Tibial nerve (tissue), 4 donors: ENCODE measurements around the gene DOHH. TPM values are rescaled to one million over a fixed set of nuclear protein-coding genes. Genes with fewer than 3 reads are reported as not detected.
A peak's percentile ranks its signal among the peaks of the same experiment; 100 is the strongest.

Experiments
- DNase-seq, 2 donors: peaks; one replicate each; pipeline ENCODE4 v3.0.0-alpha.2; 2019; ENCODE audit warnings: low spot score in 2 of 2
- H3K27ac ChIP-seq, 4 donors: fragments of 200-600 bp; sonication (generic) in 3 of 4; one replicate each; pipeline ENCODE4 v1.5.1; 2017 to 2019; ENCODE audit warnings: mild to moderate bottlenecking in 1 of 4
- H3K27me3 ChIP-seq, 2 donors: fragments of 200-600 bp; sonication (generic) in 1 of 2; one replicate each; pipeline versions ENCODE4 v1.5.1 to v1.6.0; 2017 to 2019
- H3K36me3 ChIP-seq, 3 donors: fragments of 200-600 bp; sonication (generic); one replicate each; pipeline ENCODE4 v1.5.1; 2018 to 2019
- H3K4me1 ChIP-seq, 4 donors: fragments of 200-600 bp; sonication (generic) in 3 of 4; one replicate each; pipeline ENCODE4 v1.5.1; 2017 to 2019
- H3K4me3 ChIP-seq, 4 donors: fragments of 200-600 bp; sonication (generic) in 3 of 4; one replicate each; pipeline ENCODE4 v1.5.1; 2017 to 2019; ENCODE audit warnings: mild to moderate bottlenecking in 1 of 4, moderate library complexity in 1 of 4
- H3K9me3 ChIP-seq, 4 donors: fragments of 200-600 bp; sonication (generic) in 3 of 4; one replicate each; pipeline ENCODE4 v1.5.1; 2017 to 2019
- EP300 ChIP-seq, 2 donors: sonication (generic); formaldehyde crosslinking; IDR thresholded peaks; one replicate each; pipeline ENCODE4 v1.6.1; 2017; ENCODE audit warnings: antibody characterized with exemption in 2 of 2, mild to moderate bottlenecking in 1 of 2
- POLR2A ChIP-seq, 2 donors: fragments of 450-650 bp; IDR thresholded peaks; one replicate each; pipeline ENCODE4 v1.6.1; 2017; ENCODE audit warnings: antibody characterized with exemption in 2 of 2, mild to moderate bottlenecking in 2 of 2, moderate library complexity in 2 of 2
- WGBS, 2 donors: methylation state at CpG; one replicate each; pipeline ENCODE4 v1.1.5; 2018; 5-methylcytosine and 5-hydroxymethylcytosine counted together
- total RNA-seq, 4 donors: library from RNA; depleted of rRNA; stranded (reverse); fragments of >200 nt; gene quantifications; one replicate each; pipeline ENCODE4 v1.1.0, GENCODE V29; 2016
- TF ChIP-seq, protein P1 (sequence below), 5 experiments: fragments of 200-600 bp in 3 of 5; fragments of 450-650 bp in 2 of 5; sonication (generic) in 3 of 5; IDR thresholded peaks; one replicate each; pipeline ENCODE4 v1.5.1; 2016 to 2019; ENCODE audit warnings: antibody characterized with exemption in 5 of 5, mild to moderate bottlenecking in 3 of 5, moderate library complexity in 2 of 5

The DOHH gene, protein sequence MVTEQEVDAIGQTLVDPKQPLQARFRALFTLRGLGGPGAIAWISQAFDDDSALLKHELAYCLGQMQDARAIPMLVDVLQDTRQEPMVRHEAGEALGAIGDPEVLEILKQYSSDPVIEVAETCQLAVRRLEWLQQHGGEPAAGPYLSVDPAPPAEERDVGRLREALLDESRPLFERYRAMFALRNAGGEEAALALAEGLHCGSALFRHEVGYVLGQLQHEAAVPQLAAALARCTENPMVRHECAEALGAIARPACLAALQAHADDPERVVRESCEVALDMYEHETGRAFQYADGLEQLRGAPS
- 10 to 100 TPM; 19.7 to 30.3 (median 23.0) TPM for total RNA-seq

DNA sequence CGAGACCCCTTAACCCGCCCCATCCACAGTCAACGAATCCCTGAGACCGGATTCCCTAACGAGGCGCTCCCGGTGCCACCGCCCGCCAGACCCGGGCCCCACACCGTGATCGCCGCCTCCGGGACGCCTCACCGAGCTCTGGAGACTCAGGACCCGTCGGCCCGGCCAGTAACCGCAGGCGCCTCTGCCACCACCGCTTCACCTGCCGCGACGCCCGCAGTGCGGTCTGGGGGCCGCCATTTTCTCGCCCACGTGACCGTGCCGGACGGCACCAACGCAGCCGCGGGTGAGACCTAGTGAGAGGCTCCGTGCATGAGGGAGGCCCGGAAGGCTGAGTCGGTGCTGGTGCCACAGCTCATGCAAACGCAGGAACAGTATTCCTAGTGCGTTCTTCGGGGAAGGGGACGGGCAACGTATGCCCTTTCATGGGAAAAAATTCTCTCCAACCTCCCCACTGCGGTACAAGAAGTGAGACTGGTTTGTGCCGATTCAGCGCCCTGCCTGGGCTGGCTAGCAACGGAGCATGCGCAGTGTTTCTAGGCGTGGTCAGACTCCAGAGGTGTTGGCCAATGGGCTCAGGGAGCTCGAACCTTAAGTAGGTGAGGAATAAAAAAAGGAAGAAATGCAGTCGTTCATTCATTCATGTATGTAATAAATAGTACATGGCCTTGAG is at the start of gene DOHH:
Gene DOHH, minus strand, starts transcription at position 246 of the 673 bp plus-strand sequence. CDS start 3,860 bp downstream, outside the sequence.
- H3K9me3 ChIP-seq: no peaks in the 10 kb centered on the region
- DNase-seq: peak; percentile 85 to 94
- peak in 1 of 2 donors; percentile 47 for TF ChIP-seq POLR2A (IDR thresholded peaks at IDR 0.05)
- TF ChIP-seq, protein P1, sequence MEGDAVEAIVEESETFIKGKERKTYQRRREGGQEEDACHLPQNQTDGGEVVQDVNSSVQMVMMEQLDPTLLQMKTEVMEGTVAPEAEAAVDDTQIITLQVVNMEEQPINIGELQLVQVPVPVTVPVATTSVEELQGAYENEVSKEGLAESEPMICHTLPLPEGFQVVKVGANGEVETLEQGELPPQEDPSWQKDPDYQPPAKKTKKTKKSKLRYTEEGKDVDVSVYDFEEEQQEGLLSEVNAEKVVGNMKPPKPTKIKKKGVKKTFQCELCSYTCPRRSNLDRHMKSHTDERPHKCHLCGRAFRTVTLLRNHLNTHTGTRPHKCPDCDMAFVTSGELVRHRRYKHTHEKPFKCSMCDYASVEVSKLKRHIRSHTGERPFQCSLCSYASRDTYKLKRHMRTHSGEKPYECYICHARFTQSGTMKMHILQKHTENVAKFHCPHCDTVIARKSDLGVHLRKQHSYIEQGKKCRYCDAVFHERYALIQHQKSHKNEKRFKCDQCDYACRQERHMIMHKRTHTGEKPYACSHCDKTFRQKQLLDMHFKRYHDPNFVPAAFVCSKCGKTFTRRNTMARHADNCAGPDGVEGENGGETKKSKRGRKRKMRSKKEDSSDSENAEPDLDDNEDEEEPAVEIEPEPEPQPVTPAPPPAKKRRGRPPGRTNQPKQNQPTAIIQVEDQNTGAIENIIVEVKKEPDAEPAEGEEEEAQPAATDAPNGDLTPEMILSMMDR (IDR thresholded peaks at IDR 0.05): peak in 2 of 5 experiments; percentile 37 to 53
- TF ChIP-seq EP300 (IDR thresholded peaks at IDR 0.05): peak; percentile 86 to 95
- WGBS, 2 donors: 0% methylated on average over 27 of the region's 52 CpGs
- H3K4me3 ChIP-seq: peak within 1 kb of the TSS; percentile 79 to 94 (median 88)
- H3K36me3 ChIP-seq: peaks cover 0 to 24% (median under 1%) of the 10 kb centered on the region in 3 donors
- peaks cover 0 to 26% (median 9%) of the 10 kb centered on the region in 4 donors for H3K4me1 ChIP-seq
- H3K27ac ChIP-seq: peak within 1 kb of the TSS; percentile 76 to 89 (median 88)
- H3K27me3 ChIP-seq: no peaks in the 10 kb centered on the region

DNA sequence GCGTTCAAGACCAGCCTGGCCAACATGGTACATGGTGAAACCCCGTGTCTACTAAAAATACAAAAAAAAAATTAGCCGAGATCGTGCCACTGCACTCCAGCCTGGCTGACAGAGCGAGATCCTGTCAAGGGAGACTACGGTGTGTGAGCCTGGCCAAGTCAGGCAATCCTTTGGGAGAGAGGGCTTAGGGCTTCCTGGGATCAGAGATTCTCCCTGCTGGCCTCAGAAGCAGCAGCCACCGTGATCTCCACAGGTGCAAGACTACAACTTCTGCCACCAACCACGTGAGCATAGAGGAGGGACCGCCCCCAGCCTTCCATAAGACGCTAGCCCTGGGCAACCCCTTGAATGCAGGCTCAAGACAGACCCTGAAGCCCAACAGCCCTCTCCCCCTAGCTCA is 49.3 kb upstream of the DOHH start:
- WGBS, 2 donors: 84 to 86% methylated on average over 10 of the region's 10 CpGs
- DNase-seq: no peak
- H3K9me3 ChIP-seq: no peaks in the 10 kb centered on the region
- H3K4me1 ChIP-seq: peaks cover 0 to 49% (median 18%) of the 10 kb centered on the region in 4 donors
- TF ChIP-seq, protein P1 (IDR thresholded peaks at IDR 0.05): no peak
- TF ChIP-seq POLR2A (IDR thresholded peaks at IDR 0.05) (no peak), EP300 (IDR thresholded peaks at IDR 0.05) (no peak)
- H3K36me3 ChIP-seq: peaks cover 0 to 53% (median 6%) of the 10 kb centered on the region in 3 donors
- H3K27me3 ChIP-seq: no peaks in the 10 kb centered on the region
- H3K27ac ChIP-seq: no peak overlapping the region
- H3K4me3 ChIP-seq: no peak overlapping the region

DNA sequence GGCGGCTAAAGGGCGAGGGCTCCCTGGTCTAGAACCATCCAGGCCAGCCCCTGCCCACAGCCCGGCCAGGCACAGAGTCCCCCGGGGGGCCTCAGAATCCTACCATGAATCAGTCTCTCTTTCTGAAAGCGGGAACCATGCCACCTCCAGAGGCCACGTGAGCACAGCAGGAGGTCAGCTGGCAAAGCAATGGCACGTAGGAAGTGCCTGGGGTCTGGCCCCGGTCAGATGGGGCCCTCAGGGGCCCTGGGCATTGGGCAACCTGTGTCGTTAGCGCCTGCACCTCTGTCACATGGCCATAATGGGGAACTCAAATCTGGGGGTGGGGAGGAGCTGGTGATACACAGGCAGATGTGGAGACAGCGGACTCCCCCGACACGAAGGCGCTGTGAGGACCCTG is 48.1 kb upstream of the DOHH start:
- Histone ChIP-seq H3K4me3 (no peak overlapping the region), H3K27me3 (no peaks in the 10 kb centered on the region), H3K27ac (peak overlapping the region in 3 of 4 donors; percentile 7 to 84 (median 63)), H3K36me3 (peaks cover 0 to 65% (median 6%) of the 10 kb centered on the region in 3 donors), H3K4me1 (peaks cover 0 to 49% (median 10%) of the 10 kb centered on the region in 4 donors), H3K9me3 (no peaks in the 10 kb centered on the region)
- TF ChIP-seq, protein P1 (IDR thresholded peaks at IDR 0.05): no peak
- TF ChIP-seq EP300 (IDR thresholded peaks at IDR 0.05): no peak
- TF ChIP-seq POLR2A (IDR thresholded peaks at IDR 0.05): no peak
- WGBS, 2 donors: 51 to 69% methylated on average over 9 to 14 of the region's 14 CpGs
- no peak for DNase-seq

DNA sequence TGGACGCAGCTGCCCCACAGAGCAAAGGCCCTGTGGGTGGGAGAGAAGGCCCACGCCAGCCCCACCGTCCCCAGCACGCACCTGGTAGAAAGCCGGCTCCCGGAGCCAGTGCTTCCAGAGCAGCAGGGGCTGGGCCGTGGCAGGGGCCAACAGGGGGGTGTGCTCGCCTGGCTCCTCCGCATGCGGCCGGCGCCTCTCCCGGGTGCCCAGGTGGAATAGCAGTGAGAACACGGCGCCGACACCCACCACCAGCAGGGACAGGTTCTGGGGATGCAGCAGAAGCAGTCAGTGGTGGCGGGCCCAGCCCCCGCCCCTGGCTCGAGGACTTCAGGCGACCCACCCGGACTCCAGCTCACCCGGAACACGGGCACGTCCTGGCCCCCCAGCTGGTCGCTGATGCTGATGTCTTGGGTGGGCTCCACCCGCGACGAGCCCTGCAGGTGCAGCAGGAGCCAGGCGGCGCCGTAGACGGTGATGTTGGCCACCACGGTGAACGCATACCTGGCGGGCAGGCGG is 47.4 kb upstream of the DOHH start:
- peaks cover 0 to 72% (median 6%) of the 10 kb centered on the region in 3 donors for H3K36me3 ChIP-seq
- H3K27ac ChIP-seq: peak overlapping the region in 3 of 4 donors; percentile 7 to 84 (median 63)
- TF ChIP-seq, protein P1 (IDR thresholded peaks at IDR 0.05): no peak
- TF ChIP-seq EP300 (IDR thresholded peaks at IDR 0.05): no peak
- TF ChIP-seq POLR2A (IDR thresholded peaks at IDR 0.05): no peak
- H3K4me3 ChIP-seq: no peak overlapping the region
- no peaks in the 10 kb centered on the region for H3K27me3 ChIP-seq
- H3K4me1 ChIP-seq: peaks cover 0 to 50% (median 9%) of the 10 kb centered on the region in 4 donors
- H3K9me3 ChIP-seq: no peaks in the 10 kb centered on the region
- 77 to 85% methylated on average over 14 to 31 of the region's 36 CpGs for WGBS, 2 donors
- DNase-seq: no peak
